Germinal center (tissue), 1 donor: ENCODE data around the gene CEP76.
"Not testable (repeated sequence)": the region's sequence is repeated elsewhere in the genome, so short reads cannot be mapped to it uniquely, and the experiment has no call there.

Experiments used
- DNase-seq: peaks from one replicate; pipeline ENCODE4 v3.0.0; 2012; ENCODE audit warnings: mixed read lengths, low spot score

The CEP76 gene

DNA sequence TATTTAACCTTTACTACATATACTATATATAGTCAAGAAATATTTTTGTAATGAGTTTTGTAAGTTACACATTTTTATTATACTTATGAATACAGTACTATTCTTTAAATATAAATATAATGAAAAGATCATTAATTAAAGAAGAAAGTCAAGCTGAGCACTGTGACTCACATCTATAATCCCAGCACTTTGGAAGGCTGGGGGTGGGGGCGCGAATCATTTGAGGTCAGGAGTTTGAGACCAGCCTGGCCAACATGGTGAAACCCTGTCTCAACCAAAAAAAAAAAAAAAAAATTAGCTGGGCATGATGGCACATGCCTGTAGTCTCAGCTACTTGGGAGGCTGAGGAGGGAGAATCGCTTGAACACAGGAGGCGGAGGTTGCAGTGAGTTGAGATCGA lies 58.8 kb downstream of the CEP76 start:
- not testable (repeated sequence) for DNase-seq

DNA sequence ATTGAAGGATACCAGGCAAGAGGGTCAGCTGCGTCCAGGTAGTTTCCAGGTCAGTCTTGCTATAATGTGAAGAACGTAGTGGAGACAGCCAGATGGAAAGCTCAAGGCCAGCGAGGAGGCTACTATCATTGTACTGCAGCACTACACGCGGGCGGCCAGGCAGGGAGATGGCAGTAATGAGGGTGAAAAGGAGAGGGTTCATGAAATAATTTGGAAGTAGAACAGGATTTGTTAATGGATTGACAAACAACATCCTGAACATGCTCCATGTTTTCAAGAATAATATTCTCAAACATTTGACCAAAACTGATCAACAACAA lies 61.7 kb downstream of the CEP76 start:
- DNase-seq: no peak

GRCh38 chr18:12639990-12640880 lies 62.3 kb downstream of the CEP76 start:
- no peak for DNase-seq

DNA sequence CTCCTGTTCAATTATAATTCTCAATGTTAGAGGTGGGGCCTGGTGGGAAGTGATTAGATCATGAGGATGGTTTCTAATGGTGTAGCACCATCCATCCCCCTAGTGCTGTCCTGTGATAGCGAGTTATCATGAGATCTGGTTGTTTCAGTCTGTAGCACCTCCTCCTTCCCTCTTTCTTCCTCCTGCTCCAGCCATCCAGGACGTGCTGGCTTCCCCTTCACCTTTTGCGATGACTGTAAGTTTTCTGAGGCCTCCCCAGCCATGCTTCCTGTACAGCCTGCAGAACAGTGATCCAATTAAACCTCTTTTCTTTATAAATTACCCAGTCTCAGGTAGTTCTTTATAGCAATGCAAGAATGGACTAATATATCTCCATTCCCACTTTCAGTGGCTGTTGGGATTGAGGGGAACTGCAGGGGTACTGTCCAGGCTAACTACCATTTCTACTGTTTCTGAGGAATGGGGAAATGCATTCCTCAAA lies 63.8 kb downstream of the CEP76 start:
- DNase-seq: no peak

GRCh38 chr18:12637901-12638643 lies 64.5 kb downstream of the CEP76 start:
- no peak for DNase-seq

DNA sequence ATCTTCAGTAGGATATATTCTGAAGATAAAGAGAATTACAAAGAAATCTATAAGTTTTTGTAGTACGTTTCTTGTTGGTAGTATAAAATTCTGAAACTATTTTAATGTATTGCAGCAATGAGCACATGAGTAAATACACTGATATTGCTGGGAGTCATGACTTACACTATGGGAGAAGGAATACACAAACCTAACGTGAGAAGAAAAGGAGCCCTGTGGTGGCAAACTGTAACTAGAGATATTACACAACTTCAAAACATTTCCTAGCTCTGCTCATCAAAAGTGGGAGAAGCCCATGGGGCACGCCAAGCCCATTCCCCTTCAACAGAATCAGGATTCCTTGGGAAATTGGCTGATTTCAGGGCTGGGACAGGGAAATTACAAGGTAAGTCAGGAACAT lies 65.1 kb downstream of the CEP76 start:
- no peak for DNase-seq

DNA sequence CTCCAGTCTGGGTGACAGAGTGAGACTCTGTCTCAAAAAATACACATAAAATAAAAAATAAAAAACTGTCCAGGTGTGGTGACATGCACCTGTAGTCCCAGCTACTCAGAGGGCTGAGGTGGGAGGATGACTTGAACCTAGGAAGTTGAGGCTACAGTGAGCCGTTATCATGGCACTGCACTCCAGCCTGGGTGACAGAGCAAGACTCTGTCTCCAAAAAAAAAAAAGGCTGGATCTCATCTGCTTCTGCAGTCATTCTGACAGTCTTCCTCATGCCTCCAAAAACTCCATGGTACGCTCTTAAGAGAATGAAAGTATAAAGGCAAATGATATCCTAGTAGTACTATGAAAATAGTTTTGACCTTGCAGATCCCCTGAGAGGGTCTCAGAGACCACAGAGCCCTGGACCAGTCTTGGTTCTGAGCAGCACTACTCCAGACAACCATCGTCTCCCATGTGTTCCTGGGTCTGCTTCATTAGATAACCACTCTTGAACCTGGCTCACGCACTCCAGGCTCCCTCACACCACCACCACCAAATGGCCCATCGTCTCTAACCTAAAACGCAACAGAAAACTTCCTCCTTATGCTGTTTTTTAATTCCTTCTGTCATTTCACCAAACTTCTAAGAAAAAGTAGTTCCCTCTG lies 70.6 kb downstream of the CEP76 start:
- no peak for DNase-seq

- DNase-seq: no peak
These were observed 72.4 kb downstream of the CEP76 start for GRCh38 chr18:12630136-12630535.

DNA sequence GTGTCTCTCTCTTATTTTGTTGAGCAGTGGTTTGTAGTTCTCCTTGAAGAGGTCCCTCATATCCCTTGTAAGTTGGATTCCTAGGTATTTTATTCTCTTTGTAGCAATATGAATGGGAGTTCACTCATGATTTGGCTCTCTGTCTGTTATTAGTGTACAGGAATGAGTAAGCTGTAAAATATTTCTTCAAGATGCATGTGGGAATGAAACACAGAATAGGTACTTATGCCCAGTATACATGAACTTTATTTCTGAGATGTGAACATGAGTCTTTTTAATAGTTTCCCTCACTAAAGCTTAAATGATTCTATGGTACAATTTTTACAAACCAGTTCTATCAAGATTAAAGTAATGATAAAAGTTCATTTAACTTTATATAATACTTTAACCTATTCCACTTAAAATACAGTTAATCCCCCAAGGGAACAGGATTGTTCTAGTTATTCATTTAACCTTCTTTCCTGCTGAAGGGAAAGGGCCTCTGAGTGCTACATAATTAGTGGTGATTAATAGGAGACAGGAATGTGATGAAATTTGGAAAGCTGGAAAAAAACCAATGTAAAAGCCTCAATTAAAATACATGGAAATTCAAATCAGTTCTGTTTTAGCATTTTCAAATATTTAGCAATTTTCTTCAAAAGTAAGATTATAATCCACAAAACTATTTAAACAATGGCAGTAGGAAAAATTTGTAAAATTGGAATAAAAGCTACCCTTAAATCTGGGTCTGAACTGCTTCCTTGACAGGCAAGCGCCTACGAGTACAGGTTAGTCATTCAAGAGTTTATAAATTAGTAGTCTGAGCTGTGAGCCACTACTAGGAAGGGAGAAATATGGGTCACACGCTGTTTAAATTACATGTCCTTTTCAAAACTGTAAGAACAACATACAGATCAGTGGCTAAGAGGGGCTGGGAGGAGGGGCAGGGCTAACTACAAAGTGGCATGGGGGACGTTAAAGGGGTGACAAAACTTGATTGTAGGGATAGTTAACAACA lies 73.5 kb downstream of the CEP76 start:
- DNase-seq: no peak

DNA sequence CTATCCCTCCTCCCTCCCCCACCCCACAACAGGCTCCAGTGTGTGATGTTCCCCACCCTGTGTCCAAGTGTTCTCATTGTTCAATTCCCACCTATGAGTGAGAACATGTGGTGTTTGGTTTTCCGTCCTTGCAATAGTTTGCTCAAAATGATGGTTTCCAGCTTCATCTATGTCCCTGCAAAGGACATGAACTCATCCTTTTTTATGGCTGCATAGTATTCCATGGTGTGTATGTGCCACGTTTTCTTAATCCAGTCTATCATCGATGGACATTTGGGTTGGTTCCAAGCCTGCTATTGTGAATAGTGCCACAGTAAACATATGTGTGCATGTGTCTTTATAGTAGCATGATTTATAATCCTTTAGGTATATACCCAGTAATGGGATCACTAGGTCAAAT lies 75.3 kb downstream of the CEP76 start:
- DNase-seq: not testable (repeated sequence)

DNA sequence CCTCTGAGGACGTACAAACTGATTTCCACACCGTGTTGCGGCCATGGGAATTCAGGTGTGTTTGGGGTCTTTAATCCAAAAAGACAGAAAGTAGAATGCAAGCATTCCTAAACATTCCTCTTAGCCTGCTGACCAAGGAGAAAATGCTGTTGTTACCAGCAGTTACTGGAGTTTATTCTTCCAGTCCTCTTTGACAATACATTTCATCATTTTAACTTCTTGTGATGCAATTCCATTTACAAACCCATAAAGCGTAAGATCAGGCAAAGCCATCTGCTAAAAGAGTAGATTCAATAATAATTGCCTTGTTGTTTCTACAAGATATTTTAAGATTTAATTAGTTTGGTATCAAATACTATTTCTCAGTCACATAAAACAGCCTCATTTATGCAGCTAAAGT lies 77.3 kb downstream of the CEP76 start:
- no peak for DNase-seq
